ENCODE data around the gene CMTM2.

CMTM2 gene

DNA sequence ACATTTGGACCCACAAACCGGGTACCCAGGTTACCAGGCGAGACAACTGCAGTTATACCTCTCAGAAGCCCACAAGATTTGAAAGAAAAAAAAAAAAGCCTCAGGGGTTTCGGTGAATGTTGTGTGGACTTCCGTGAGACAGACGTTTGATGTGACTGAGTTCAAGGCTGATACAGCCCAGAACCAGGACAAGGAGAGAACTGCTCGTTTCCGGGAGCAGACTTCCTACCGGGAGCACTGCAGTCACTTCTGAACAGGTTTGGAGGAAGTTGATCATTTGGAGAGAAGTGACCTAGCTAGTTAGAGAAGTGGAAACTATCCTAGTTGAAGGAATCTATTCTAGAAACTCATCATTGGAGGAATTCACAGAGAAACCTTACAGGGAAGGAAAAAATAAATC lies 26.0 kb upstream of the CMTM2 start:
- no peak for DNase-seq (ENCODE audit: low read depth)
- TF ChIP-seq, protein P1, sequence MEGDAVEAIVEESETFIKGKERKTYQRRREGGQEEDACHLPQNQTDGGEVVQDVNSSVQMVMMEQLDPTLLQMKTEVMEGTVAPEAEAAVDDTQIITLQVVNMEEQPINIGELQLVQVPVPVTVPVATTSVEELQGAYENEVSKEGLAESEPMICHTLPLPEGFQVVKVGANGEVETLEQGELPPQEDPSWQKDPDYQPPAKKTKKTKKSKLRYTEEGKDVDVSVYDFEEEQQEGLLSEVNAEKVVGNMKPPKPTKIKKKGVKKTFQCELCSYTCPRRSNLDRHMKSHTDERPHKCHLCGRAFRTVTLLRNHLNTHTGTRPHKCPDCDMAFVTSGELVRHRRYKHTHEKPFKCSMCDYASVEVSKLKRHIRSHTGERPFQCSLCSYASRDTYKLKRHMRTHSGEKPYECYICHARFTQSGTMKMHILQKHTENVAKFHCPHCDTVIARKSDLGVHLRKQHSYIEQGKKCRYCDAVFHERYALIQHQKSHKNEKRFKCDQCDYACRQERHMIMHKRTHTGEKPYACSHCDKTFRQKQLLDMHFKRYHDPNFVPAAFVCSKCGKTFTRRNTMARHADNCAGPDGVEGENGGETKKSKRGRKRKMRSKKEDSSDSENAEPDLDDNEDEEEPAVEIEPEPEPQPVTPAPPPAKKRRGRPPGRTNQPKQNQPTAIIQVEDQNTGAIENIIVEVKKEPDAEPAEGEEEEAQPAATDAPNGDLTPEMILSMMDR (conservative IDR thresholded peaks at IDR 0.05; ENCODE audit: low read length): no peak
- peak overlapping the region; percentile 90 for H3K4me3 ChIP-seq (ENCODE audit: low read length)

DNA sequence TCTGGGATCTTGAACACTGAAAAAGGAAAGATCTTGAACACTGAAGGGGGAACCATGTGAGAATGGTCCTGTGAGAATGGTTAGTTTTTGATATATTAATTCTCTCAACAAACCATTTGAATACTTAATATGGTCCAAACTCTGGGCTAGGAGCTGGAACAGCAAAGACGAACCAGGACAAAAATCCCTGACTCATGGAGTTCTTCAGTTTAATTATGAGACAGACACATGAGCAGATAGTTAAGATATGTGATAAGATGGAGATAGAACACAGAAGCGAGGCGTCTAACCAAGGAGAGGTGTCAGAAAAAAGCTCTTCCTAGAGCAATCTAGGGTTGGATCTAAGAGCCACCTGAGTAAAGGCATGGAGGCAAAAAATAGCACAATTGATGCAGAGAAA lies 25.2 kb upstream of the CMTM2 start:
- H3K4me3 ChIP-seq (ENCODE audit: low read length): no peak overlapping the region
- DNase-seq (ENCODE audit: low read depth): no peak
- TF ChIP-seq, protein P1 (conservative IDR thresholded peaks at IDR 0.05; ENCODE audit: low read length): no peak

DNA sequence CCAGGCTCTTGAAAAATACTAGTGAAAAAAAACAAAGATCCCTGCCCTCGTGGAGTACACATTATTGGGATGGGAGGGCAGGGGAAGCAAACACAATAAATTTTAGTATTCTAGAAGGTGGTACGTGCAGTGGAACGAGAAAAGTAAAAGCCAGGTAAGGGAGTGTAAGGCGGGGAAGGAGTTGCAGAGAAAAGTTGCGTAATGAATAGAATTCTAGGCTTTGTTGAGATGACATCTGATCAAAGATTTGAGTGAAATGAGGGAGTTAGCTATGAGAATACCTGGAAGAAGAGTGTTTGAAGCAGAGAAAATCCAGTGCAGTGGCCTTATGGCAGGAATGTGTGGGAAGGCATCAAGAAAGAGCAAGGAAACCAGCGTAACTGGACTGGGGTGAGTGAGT lies 24.8 kb upstream of the CMTM2 start:
- TF ChIP-seq, protein P1 (conservative IDR thresholded peaks at IDR 0.05; ENCODE audit: low read length): no peak
- H3K4me3 ChIP-seq (ENCODE audit: low read length): no peak overlapping the region
- no peak for DNase-seq (ENCODE audit: low read depth)

DNA sequence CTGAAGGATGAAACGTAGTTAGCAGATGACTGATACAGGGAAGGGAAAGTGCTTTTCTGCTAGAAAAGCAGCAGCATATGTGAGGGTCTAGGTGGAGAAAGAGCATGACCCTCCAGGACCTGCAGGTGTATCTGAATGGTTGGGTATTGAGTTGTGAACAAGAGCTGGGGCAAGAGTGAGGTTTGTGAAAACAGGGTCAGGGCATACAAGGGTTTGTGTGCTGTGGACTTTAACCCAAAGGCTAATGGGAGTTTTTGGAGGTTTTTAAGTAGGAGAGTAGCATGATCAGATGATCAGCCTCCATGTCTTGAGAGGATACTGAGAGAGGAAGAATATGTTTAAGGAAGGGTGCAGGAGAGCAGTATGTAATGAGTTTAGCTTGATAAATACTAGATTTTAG lies 19.2 kb upstream of the CMTM2 start:
- no peak overlapping the region for H3K4me3 ChIP-seq (ENCODE audit: low read length)
- DNase-seq (ENCODE audit: low read depth): no peak
- TF ChIP-seq, protein P1 (conservative IDR thresholded peaks at IDR 0.05; ENCODE audit: low read length): no peak

DNA sequence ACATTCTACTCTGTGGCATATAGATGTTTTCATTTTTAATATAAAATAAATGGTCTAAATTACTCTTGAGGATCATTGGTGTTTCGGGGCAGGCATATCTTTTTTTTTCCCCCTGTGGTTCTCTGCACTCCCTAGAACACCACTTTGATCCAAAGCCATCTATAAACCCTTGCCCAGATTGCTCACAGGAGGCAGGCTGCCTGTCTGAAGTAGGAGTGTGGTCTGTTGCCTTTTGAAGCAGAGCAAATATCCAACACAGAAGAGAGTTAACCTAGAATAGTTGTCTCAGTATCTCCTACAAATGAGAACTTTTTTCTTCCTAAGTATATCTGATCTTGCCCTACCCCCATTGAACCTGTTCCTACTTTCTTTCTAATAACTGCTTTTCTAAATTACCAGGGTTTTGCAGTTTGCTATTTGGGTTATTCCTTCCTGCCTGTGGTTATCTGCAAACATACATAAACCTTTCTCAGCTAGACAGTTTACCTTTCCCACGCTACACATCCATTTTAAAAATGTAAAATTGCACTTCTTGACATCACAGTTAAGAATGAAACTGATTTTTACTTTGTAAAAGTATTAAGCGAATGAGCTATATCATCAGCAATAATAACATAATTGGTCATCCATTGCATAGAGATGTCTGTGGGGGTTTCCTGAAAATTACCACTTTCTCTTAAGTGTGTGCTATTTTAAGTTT lies 17.7 kb upstream of the CMTM2 start:
- H3K4me3 ChIP-seq (ENCODE audit: low read length): no peak overlapping the region
- TF ChIP-seq, protein P1 (conservative IDR thresholded peaks at IDR 0.05; ENCODE audit: low read length): no peak
- no peak for DNase-seq (ENCODE audit: low read depth)

DNA sequence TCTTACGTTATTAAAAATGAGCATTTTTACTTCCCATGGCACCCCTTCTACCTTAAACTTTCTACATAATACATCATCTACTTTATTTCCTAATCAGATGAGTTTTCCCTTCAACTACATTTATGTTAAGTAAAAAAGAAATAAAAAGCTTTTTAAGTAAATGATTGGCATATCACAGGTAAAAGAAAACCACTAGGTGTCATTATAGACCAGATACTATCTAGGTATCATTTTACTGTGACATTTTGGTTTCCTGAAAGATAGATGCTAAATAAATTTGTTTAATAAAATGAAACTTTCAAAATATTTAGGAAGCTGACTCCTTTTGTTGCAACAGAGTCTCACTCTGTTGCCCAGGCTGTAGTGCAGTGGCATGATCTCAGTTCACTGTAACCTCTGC lies 16.9 kb upstream of the CMTM2 start:
- DNase-seq (ENCODE audit: low read depth): no peak
- no peak overlapping the region for H3K4me3 ChIP-seq (ENCODE audit: low read length)
- TF ChIP-seq, protein P1 (conservative IDR thresholded peaks at IDR 0.05; ENCODE audit: low read length): no peak

DNA sequence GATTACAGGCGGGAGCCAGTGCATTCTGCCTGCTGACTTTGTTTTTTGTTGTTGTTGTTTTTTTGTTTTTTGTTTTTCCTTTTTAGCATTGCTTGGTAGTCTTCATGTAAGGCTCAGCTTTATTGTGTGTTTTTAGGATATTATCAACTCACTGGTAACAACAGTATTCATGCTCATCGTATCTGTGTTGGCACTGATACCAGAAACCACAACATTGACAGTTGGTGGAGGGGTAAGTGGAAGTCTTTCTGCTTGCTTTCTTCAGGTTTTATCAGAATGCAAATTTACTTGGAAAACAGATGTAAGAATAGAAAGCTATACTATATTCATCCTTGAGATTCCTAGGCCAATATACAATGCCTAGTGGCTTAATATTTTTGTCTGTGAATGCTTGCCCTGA lies 16.3 kb upstream of the CMTM2 start:
- TF ChIP-seq, protein P1 (conservative IDR thresholded peaks at IDR 0.05; ENCODE audit: low read length): no peak
- DNase-seq (ENCODE audit: low read depth): no peak
- H3K4me3 ChIP-seq (ENCODE audit: low read length): no peak overlapping the region
